ENCODE results near the gene PHF21A.

The PHF21A gene

GRCh38 chr11:45896422-45896984, 224.8 kb downstream of the PHF21A start:
- TF ChIP-seq CTCF (IDR thresholded peaks at IDR 0.05): no peak

DNA sequence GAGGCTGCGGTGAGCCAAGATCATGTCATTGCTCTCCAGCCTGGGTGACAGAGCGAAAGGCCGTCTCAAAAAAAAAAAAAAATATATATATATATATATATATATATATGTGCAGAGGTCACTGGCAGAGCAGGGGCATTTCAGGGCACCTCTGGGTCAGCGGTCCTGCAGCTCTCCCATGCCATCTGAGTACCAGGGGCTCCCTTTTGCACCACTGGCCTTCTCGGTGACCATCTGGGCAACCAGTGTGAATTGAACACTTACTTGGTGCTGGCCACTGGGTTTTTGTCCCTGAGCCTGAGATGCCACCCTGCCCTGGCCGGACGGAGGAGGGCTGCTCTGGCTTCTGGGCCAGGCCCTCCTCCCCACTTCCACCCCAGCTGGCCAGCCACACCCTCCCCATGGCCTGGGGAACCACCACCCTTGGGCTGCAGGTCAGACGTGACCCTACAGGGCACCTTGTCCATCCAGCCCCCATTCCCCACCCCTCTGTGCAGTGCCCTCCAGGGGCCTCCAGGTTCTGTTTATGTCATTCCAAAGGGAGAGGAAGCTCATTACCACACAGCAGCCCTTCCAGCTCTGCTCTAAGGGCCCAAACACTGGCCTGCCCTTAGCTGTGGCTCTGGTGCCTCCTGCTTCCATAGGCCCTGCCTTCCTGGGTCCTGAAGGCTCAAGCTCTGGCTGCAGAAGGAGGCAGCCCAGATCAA, 225.5 kb downstream of the PHF21A start:
- TF ChIP-seq CTCF (IDR thresholded peaks at IDR 0.05): no peak

DNA sequence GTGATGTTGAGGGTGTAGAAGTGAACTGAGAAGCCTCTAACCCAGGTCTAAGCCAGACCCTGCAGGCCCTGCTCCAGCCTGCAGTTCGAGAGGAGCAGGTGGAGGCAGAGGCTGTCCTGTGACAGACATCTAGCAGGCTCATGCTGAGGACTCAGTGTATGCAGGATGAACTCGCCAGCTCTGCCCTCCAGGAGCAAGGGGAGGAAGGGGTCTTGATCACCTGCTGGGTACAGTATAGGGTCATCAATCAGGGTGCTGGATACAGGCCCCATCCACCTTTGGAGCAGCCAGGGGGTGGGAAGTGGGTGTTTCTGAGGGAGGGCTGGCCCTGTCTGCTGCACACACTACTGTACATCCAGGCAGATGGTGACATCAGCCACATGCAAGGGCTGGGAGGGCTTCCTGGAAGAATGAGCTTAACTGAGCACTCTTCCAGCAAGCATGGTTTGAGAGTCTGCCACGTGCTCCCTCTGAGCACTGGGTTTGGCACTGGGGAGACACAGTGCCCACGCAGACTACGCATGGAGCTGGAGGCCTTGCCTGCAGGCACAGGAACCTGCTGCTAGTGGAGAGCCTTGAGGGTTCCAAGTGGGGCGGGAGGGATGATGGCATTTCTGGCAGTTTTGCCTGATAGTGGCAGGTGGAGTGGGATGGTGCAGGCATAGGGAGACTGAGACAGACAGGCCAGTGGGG, 226.6 kb downstream of the PHF21A start:
- no peak for TF ChIP-seq CTCF (IDR thresholded peaks at IDR 0.05)

DNA sequence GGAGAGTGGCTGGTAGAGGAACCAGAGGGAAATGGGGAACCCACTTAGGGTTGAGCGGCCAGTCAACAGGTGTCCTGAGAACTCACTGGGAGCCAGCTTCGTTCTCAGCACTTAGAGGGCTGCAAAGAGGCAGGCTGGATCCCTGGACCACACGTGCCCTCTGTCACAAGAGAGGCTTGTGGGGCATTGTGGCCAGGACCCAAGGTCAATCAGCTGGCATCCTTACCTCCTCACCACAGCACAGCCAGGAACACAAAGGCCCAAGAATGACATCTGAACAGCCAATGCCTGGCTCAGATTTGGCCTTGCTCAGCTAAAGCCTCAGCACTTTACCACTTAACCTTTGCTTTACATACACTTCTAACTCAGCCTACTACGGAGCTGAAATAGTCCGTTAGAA, 228.4 kb downstream of the PHF21A start:
- no peak for TF ChIP-seq CTCF (IDR thresholded peaks at IDR 0.05)

DNA sequence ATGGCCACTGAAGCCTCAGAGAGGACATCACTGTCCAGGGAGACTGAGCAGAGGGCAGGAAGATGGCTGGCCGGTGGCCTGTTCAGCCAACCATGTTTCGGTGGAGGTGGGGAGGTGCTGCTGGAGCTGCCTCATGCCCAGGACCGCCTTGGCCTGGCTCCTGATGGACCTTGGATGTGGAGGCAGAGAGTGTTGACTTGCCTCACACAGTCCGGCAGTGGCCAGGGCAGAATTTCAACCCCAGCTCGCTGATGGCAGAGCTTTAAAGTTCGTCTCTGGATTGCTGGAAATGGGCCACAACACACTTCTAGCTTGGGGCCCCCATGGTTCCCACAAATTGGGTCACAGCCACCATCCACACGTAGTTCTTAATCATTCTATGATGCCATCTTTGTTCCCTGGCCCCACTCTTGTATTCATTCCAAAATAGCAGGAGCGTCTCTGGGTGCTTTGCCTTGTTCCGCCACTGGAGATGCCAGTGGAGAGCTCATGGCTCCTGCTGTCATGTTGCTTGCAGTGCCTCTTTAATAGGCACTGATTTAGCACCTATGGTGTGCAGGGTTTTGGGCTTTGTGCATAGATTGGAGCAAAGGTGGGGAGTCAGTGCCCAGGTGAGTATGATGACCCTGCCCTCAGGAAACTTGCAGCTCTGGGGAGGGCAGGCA, 230.2 kb downstream of the PHF21A start:
- no peak for TF ChIP-seq CTCF (IDR thresholded peaks at IDR 0.05)

GRCh38 chr11:45889966-45890365, 231.3 kb downstream of the PHF21A start:
- TF ChIP-seq CTCF (IDR thresholded peaks at IDR 0.05): no peak

DNA sequence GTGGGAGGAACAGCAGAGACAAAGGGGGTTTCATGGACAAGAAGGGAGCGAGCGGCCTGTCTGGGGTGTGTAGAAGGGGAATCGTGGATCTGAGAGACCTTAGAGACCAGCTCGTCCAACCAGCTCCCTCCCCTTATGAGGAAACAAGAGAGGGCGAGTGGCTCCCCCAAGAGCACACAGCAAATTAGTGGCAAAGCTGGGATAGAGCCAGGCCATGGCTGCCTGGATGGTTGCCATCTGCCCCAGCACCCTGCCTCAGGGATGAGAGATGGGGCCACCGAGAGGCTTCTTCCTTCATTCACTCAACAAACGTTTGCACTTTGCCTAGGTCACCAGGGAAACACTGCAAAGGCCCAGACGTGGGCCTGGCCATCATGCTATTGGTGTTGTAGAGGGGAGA, 231.7 kb downstream of the PHF21A start:
- TF ChIP-seq CTCF (IDR thresholded peaks at IDR 0.05): no peak

Data from LNCAP (cell line).